Measurements from ENCODE around the gene PSMG4. TPM values are rescaled to one million over a fixed set of nuclear protein-coding genes. Genes with fewer than 3 reads are reported as not detected.

PSMG4 gene
- total RNA-seq, 2 donors from 2014 or later = 21.8 to 29.1 TPM

GRCh38 chr6:3276174-3277167 is 17.7 kb downstream of the PSMG4 start:
- DNase-seq (no peak), ATAC-seq (replicated peaks in 1 of 2) (no peak)
- no peak overlapping the region for H3K27ac Mint-ChIP-seq
- H3K4me3 Mint-ChIP-seq = no peak overlapping the region
- H3K4me1 Mint-ChIP-seq (ENCODE audit: low read depth) = peaks cover 12% of the 10 kb centered on the region
- H3K9me3 Mint-ChIP-seq = no peaks in the 10 kb centered on the region
- no peaks in the 10 kb centered on the region for H3K27me3 Mint-ChIP-seq (ENCODE audit: low read depth)
- H3K36me3 Mint-ChIP-seq (ENCODE audit: insufficient read depth in 2 of 2) = no peaks in the 10 kb centered on the region

GRCh38 chr6:3277251-3277650 is 18.5 kb downstream of the PSMG4 start:
- H3K27ac Mint-ChIP-seq = no peak overlapping the region
- H3K4me3 Mint-ChIP-seq = no peak overlapping the region

GRCh38 chr6:3277851-3278416 is 19.2 kb downstream of the PSMG4 start:
- Mint-ChIP-seq H3K27me3 (ENCODE audit: low read depth) (no peaks in the 10 kb centered on the region), H3K9me3 (no peaks in the 10 kb centered on the region), H3K4me3 (no peak overlapping the region), H3K27ac (no peak overlapping the region), H3K4me1 (ENCODE audit: low read depth) (peaks cover 7% of the 10 kb centered on the region), H3K36me3 (ENCODE audit: insufficient read depth in 2 of 2) (no peaks in the 10 kb centered on the region)
- DNase-seq (no peak), ATAC-seq (replicated peaks in 1 of 2) (no peak)

More at GRCh38 chr6:3277251-3277650, 18.5 kb downstream of the PSMG4 start:
- DNase-seq (no peak), ATAC-seq (replicated peaks in 1 of 2) (no peak)
- Mint-ChIP-seq H3K27me3 (ENCODE audit: low read depth) (no peaks in the 10 kb centered on the region), H3K9me3 (no peaks in the 10 kb centered on the region), H3K4me1 (ENCODE audit: low read depth) (peaks cover 11% of the 10 kb centered on the region), H3K36me3 (ENCODE audit: insufficient read depth in 2 of 2) (no peaks in the 10 kb centered on the region)

- no peak overlapping the region for H3K27ac Mint-ChIP-seq
- no peak for DNase-seq
These were observed 19.9 kb downstream of the PSMG4 start for GRCh38 chr6:3278691-3279090.

GRCh38 chr6:3280091-3280490 is 21.3 kb downstream of the PSMG4 start:
- no peak overlapping the region for H3K27ac Mint-ChIP-seq
- H3K27me3 Mint-ChIP-seq (ENCODE audit: low read depth) = no peaks in the 10 kb centered on the region
- H3K36me3 Mint-ChIP-seq (ENCODE audit: insufficient read depth in 2 of 2) = no peaks in the 10 kb centered on the region
- H3K9me3 Mint-ChIP-seq = no peaks in the 10 kb centered on the region
- ATAC-seq (replicated peaks in 1 of 2) = no peak
- no peak for DNase-seq
- H3K4me1 Mint-ChIP-seq (ENCODE audit: low read depth) = no peaks in the 10 kb centered on the region
- H3K4me3 Mint-ChIP-seq = no peak overlapping the region

More at GRCh38 chr6:3278691-3279090, 19.9 kb downstream of the PSMG4 start:
- ATAC-seq (replicated peaks in 1 of 2) = no peak
- Mint-ChIP-seq H3K36me3 (ENCODE audit: insufficient read depth in 2 of 2) (no peaks in the 10 kb centered on the region), H3K9me3 (no peaks in the 10 kb centered on the region), H3K27me3 (ENCODE audit: low read depth) (no peaks in the 10 kb centered on the region), H3K4me3 (no peak overlapping the region), H3K4me1 (ENCODE audit: low read depth) (peaks cover 4% of the 10 kb centered on the region)

GRCh38 chr6:3280866-3281465 is 22.2 kb downstream of the PSMG4 start:
- H3K36me3 Mint-ChIP-seq (ENCODE audit: insufficient read depth in 2 of 2) = no peaks in the 10 kb centered on the region
- no peak overlapping the region for H3K4me3 Mint-ChIP-seq
- no peaks in the 10 kb centered on the region for H3K27me3 Mint-ChIP-seq (ENCODE audit: low read depth)
- H3K27ac Mint-ChIP-seq = no peak overlapping the region
- H3K9me3 Mint-ChIP-seq = no peaks in the 10 kb centered on the region
- ATAC-seq (replicated peaks in 1 of 2) (no peak), DNase-seq (no peak)
- H3K4me1 Mint-ChIP-seq (ENCODE audit: low read depth) = no peaks in the 10 kb centered on the region

GRCh38 chr6:3281631-3282475 is 23.1 kb downstream of the PSMG4 start:
- H3K36me3 Mint-ChIP-seq (ENCODE audit: insufficient read depth in 2 of 2) = no peaks in the 10 kb centered on the region
- ATAC-seq (replicated peaks in 1 of 2) = no peak
- H3K4me3 Mint-ChIP-seq = no peak overlapping the region
- no peaks in the 10 kb centered on the region for H3K9me3 Mint-ChIP-seq
- H3K27ac Mint-ChIP-seq = no peak overlapping the region
- no peaks in the 10 kb centered on the region for H3K4me1 Mint-ChIP-seq (ENCODE audit: low read depth)
- H3K27me3 Mint-ChIP-seq (ENCODE audit: low read depth) = no peaks in the 10 kb centered on the region
- DNase-seq = no peak

- Mint-ChIP-seq H3K9me3 (no peaks in the 10 kb centered on the region), H3K27ac (no peak overlapping the region), H3K36me3 (ENCODE audit: insufficient read depth in 2 of 2) (no peaks in the 10 kb centered on the region), H3K27me3 (ENCODE audit: low read depth) (no peaks in the 10 kb centered on the region), H3K4me3 (no peak overlapping the region), H3K4me1 (ENCODE audit: low read depth) (no peaks in the 10 kb centered on the region)
- ATAC-seq (replicated peaks in 1 of 2) (no peak), DNase-seq (no peak)
These were observed 23.9 kb downstream of the PSMG4 start for GRCh38 chr6:3282476-3283236.

- Mint-ChIP-seq H3K9me3 (no peaks in the 10 kb centered on the region), H3K27ac (no peak overlapping the region), H3K4me1 (ENCODE audit: low read depth) (no peaks in the 10 kb centered on the region), H3K36me3 (ENCODE audit: insufficient read depth in 2 of 2) (no peaks in the 10 kb centered on the region), H3K4me3 (no peak overlapping the region), H3K27me3 (ENCODE audit: low read depth) (no peaks in the 10 kb centered on the region)
- ATAC-seq (replicated peaks in 1 of 2) (no peak), DNase-seq (no peak)
These were observed 24.5 kb downstream of the PSMG4 start for GRCh38 chr6:3283241-3283640.

- Mint-ChIP-seq H3K27me3 (ENCODE audit: low read depth) (no peaks in the 10 kb centered on the region), H3K4me3 (no peak overlapping the region), H3K27ac (no peak overlapping the region), H3K36me3 (ENCODE audit: insufficient read depth in 2 of 2) (no peaks in the 10 kb centered on the region), H3K4me1 (ENCODE audit: low read depth) (no peaks in the 10 kb centered on the region), H3K9me3 (no peaks in the 10 kb centered on the region)
- ATAC-seq (replicated peaks in 1 of 2) (no peak), DNase-seq (no peak)
These were observed 25.1 kb downstream of the PSMG4 start for GRCh38 chr6:3283641-3284435.

- no peak for DNase-seq
These were observed 25.7 kb downstream of the PSMG4 start for GRCh38 chr6:3284436-3284876.

More at GRCh38 chr6:3284436-3284876, 25.7 kb downstream of the PSMG4 start:
- Mint-ChIP-seq H3K4me3 (no peak overlapping the region), H3K9me3 (no peaks in the 10 kb centered on the region), H3K27me3 (ENCODE audit: low read depth) (no peaks in the 10 kb centered on the region), H3K4me1 (ENCODE audit: low read depth) (no peaks in the 10 kb centered on the region), H3K36me3 (ENCODE audit: insufficient read depth in 2 of 2) (no peaks in the 10 kb centered on the region), H3K27ac (no peak overlapping the region)
- no peak for ATAC-seq (replicated peaks in 1 of 2)

Measured in activated T-cell treated with anti-CD3 and anti-CD28 coated beads, Interleukin-2, amount 50 U/mL, for 72 hours (primary cell).